AG09319 (cell line): Measurements from ENCODE around the gene SLC49A3.
"Not testable (repeated sequence)": the region's sequence is repeated elsewhere in the genome, so short reads cannot be mapped to it uniquely, and the experiment has no call there.

Source experiments
- DNase-seq: peaks from one replicate; pipeline ENCODE4 v3.0.0-alpha.2; 2010; ENCODE audit warnings: low read depth; ENCODE audit errors: extremely low read depth
- TF ChIP-seq, protein P1 (sequence below): IDR thresholded peaks from 2 replicates; pipeline ENCODE4 v1.5.1; 2011; ENCODE audit warnings: low read depth, mild to moderate bottlenecking, inconsistent platforms, low read length, moderate library complexity

The SLC49A3 gene

DNA sequence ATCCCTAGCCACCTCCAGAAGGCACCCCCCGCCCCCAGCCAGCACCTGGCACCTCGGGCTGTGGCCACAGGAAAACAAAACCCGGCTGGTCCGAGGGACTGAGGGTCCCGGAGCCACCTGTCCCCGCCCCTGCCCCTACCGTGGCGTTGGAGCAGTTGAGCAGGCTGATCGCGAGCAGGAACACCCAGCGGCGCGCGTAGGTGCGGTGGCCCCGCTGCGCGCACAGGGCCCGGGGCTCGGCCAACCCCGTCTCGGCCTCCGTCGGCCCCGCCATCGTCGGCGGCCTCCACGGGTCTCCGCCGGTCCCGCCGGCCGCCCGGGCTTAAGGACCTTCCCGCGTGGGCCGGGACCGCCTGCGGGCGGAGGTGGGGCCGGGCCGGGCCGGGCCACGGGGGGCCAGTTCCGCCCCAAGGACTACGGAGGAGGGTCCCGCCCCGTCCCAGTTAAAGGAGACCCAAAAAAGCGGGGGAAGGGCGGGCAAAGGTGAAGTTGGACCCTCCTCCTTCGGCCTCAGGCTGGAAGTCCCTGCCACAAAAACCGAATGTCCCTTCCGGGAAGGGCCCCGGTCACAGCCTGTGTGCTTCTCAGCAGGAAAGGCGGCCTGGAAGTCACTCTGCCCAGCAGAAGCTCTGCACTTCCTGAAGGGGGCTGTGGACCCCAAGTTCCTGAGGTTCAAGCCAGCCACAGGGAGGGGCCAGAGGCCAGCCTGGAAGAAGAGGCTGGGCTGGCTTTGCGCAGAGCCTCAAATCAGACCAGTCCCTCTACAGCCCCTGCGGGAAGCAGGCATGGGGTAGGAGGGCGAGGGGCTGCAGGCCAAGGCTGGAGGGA is at the start of gene SLC49A3:
TSS of gene SLC49A3 (minus strand) at position 298 of the 828 bp plus-strand sequence. CDS start at position 274, 24 bp downstream.
- DNase-seq = no peak
- TF ChIP-seq, protein P1, sequence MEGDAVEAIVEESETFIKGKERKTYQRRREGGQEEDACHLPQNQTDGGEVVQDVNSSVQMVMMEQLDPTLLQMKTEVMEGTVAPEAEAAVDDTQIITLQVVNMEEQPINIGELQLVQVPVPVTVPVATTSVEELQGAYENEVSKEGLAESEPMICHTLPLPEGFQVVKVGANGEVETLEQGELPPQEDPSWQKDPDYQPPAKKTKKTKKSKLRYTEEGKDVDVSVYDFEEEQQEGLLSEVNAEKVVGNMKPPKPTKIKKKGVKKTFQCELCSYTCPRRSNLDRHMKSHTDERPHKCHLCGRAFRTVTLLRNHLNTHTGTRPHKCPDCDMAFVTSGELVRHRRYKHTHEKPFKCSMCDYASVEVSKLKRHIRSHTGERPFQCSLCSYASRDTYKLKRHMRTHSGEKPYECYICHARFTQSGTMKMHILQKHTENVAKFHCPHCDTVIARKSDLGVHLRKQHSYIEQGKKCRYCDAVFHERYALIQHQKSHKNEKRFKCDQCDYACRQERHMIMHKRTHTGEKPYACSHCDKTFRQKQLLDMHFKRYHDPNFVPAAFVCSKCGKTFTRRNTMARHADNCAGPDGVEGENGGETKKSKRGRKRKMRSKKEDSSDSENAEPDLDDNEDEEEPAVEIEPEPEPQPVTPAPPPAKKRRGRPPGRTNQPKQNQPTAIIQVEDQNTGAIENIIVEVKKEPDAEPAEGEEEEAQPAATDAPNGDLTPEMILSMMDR = no peak

DNA sequence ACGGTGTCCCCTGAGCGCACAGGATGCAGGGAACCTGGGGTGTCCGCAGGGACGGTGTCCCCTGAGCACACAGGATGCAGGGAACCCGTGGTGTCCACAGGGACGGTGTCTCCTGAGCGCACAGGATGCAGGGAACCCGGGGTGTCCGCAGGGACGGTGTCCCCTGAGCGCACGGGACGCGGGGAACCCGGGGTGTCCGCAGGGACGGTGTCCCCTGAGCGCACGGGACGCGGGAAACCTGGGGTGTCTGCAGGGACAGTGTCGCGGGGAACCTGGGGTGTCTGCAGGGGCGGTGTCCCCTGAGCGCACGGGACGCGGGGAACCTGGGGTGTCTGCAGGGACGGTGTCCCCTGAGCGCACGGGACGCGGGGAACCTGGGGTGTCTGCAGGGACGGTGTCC is 47.6 kb upstream of the SLC49A3 start:
- DNase-seq = not testable (repeated sequence)

GRCh38 chr4:735583-735982 is 46.6 kb upstream of the SLC49A3 start:
- DNase-seq = no peak
- TF ChIP-seq, protein P1 = no peak

GRCh38 chr4:734951-735350 is 46.0 kb upstream of the SLC49A3 start:
- no peak for DNase-seq
- TF ChIP-seq, protein P1 = no peak

- TF ChIP-seq, protein P1 = no peak
- DNase-seq = no peak
Observed at GRCh38 chr4:734075-734474, 45.1 kb upstream of the SLC49A3 start.

DNA sequence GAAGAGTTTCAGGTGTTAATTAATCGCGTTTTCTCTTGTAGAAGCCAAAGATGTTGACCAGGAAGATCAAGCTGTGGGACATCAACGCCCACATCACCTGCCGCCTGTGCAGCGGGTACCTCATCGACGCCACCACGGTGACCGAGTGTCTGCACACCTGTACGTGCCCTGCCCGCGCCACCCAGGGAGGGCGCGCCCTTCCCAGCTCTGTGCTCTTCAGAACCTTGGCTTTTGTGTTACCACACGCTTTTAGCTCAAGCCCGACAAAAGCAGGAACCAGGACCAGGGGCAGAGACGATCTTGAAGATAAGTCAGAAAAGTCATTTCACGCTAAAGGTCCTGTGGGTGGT is 44.7 kb upstream of the SLC49A3 start:
- DNase-seq = no peak
- TF ChIP-seq, protein P1 = no peak

DNA sequence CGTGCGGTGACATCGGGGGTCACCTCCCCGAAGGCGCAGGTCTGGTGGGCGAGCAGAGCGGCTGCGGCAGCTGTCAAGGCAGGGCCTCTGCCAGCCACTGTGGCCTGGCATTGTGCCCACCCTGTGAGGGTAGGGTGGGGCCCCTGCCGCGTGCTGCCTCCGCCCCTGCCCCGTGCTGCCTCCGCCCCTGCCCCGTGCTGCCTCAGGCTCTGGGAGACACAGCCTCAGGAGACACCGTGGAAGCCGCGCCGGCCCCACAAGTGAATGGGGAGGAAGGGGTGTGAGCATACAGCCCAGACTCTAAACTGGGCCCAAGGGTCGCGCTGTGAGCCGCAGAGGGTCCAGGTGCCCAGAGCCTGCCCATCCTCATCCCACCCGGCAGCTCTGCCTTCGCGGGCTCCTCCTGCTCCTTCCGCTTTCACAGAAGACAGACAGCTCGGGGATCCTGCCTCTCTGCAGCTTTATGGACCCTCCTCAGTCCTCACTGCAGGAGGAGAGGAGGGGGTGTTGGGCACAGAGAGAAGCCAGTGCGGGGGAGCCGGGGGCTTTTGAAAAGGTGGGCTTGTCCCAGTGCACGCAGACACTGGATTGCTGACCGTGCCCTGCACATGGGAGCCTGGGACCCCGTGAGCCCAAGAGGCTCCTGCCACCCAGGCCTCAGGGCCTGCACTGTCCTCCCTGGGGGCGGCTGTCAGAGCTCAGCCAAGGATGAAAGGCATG is 44.1 kb upstream of the SLC49A3 start:
- TF ChIP-seq, protein P1 = no peak
- DNase-seq = no peak
